T-helper 1 cell treated with Interleukin-12 subunit alpha and Interleukin-12 subunit beta and Interleukin-4 antibody, amounts not matched to agents 30 ng/mL and 1 ng/mL, for 36 hours (primary cell): ENCODE measurements around the gene HOXA7. TPM values are rescaled to one million over a fixed set of nuclear protein-coding genes. Genes with fewer than 3 reads are reported as not detected.

ENCODE experiments used
- intact Hi-C: fragments of 100-400 bp; cut with micrococcal nuclease; formaldehyde crosslinking; loops from one replicate; pipeline ENCODE4 v1.15.1; 2024
- total RNA-seq: library from RNA; stranded (reverse); gene quantifications from 2 replicates; pipeline ENCODE4 v1.2.3, GENCODE V29; 2022

The HOXA7 gene
- total RNA-seq, 1 donor from 2014 or later = not detected

GRCh38 chr7:27171637-27172314, 15.3 kb upstream of the HOXA7 start:
- intact Hi-C loops = loop anchor here (2.0 kb wide), 1 partner anchor 27 kb away; no protein-coding TSS in a partner anchor

DNA sequence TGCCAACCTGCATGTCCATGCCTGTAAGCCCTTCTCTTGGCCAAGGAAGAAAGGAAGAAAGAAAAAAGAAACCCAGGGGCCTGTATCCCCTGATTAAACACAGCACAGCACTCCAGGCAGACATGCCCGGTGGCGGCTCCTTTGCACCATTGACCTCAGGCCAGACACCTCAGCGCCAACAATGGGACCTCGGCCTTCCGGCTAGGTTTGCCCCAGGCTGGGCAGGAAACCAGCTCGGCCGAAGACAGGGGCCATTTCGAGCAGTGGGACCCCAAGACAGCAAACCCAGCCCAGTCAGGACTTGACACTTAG, 14.8 kb upstream of the HOXA7 start:
- intact Hi-C loops = no loop called here

GRCh38 chr7:27170426-27171324, 14.2 kb upstream of the HOXA7 start:
- intact Hi-C loops = no loop called here

DNA sequence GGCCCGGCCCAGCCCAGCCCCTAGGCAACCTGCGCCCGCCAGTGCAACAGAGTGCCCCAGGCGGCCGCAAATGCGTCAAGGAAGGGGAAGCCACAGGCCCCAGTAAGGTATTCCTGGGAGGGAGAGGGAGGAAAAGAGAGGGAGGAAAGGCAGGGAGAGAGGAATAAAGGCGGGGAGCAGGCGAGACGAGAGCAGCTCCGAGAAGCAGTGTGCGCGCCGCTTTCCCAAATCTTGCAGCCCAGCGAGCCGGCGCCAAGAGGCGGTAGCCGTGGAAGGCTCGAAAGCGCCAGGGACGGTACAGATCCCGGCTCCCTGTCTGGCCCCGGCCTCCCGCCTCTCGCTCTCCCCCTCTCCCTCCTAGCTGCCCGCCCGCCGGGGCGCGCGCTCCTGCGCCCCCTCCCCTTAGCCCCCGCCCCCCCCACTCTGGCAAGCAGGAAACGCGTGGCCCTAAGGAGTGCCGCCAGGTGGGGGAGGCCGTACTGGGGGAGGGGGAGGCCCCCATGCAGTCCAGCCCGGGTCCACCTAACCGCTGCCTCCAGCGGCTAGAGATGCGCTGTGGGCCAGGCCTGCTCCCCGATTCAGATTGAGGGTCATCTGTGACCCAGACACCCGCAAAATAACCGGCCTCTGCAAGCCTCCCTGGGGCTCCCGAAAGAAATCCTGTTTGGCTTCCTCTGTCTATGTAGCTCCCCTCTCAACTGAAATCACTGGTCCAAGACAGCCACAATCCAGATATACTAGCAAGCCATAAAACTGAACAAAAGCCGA, 13.4 kb upstream of the HOXA7 start:
- intact Hi-C loops = loop anchor here (2.0 kb wide), 1 partner anchor 15 kb away; the partner anchor contains the start of gene HOXA11

GRCh38 chr7:27168265-27168947, 11.9 kb upstream of the HOXA7 start:
- intact Hi-C loops = loop anchor here (2.0 kb wide), 1 partner anchor 16 kb away; the partner anchor contains the start of gene HOXA11

GRCh38 chr7:27167916-27168264, 11.4 kb upstream of the HOXA7 start:
- intact Hi-C loops = loop anchor here (2.0 kb wide), 2 partner anchors 17 to 77 kb away; partner anchors contain the start of gene HOXA11

- intact Hi-C loops = loop anchor here (2.0 kb wide), 1 partner anchor 78 kb away; no protein-coding TSS in a partner anchor
These were observed 10.3 kb upstream of the HOXA7 start for GRCh38 chr7:27166531-27167505.

- intact Hi-C loops = loop anchor here (2.0 kb wide), 1 partner anchor 79 kb away; no protein-coding TSS in a partner anchor
These were observed 9.6 kb upstream of the HOXA7 start for GRCh38 chr7:27165996-27166530.

DNA sequence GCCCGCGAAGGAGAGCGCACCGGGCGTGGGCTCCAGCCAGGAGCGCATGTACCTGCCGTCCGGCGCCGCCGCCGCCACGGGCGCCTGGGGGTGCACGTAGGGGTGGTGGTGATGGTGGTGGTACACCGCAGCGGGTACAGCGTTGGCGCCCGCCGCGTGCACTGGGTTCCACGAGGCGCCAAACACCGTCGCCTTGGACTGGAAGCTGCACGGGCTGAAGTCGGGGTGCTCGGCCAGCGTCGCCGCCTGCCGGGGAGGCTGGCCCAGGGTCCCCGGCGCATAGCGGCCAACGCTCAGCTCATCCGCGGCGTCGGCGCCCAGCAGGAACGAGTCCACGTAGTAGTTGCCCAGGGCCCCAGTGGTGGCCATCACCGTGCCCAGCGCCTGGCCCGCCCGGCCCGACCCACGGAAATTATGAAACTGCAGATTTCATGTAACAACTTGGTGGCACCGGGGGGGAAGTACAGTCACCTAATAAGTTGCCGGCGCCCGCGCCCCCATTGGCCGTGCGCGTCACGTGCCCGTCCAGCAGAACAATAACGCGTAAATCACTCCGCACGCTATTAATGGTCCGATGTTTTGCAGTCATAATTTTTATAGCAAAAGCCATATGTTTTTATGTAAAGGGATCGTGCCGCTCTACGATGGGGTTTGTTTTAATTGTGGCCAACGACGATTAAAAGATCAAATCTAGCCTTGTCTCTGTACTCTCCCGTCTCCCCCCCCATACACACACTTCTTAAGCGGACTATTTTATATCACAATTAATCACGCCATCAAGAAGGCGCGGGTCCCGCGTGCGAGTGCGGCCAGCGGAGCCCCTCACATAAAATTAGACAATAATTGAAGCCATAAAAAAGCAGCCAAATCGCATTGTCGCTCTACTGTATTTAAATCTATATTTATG, 8.9 kb upstream of the HOXA7 start, which contains the start of gene HOXA9:
HOXA9 (minus strand) TSS at position 449 of the 907 bp plus-strand sequence; CDS start at position 369, 80 bp downstream.
- intact Hi-C loops = no loop called here

DNA sequence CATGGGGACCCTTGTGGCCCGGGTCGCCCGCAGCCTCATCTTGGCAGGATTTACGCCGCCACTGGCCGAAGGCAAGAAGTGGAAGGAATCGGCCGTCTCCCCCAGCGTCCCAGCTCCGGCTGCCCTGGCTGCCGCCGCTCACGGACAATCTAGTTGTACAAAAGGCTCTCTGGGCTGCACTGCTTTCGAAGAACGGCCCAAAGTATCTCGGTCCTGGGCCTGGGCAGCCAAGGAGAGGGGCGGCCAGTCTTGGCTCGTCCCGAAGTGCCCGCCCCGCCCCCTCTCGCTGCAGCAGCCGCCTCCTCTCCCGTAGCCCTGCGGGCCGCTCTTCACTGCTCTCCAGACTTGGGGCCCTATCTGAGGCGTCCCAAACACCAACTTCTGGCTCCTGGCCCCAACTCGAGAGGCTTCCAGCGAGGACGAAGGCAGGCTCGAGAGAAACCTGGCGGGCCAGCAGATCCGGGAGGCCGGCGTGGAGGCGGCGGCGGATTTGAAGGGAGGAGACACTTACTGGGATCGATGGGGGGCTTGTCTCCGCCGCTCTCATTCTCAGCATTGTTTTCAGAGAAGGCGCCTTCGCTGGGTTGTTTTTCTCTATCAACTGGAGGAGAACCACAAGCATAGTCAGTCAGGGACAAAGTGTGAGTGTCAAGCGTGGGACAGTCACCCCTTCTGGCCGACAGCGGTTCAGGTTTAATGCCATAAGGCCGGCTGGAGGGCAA, 8.1 kb upstream of the HOXA7 start:
- intact Hi-C loops = loop anchor here (5.0 kb wide), 1 partner anchor 33 kb away; no protein-coding TSS in a partner anchor

DNA sequence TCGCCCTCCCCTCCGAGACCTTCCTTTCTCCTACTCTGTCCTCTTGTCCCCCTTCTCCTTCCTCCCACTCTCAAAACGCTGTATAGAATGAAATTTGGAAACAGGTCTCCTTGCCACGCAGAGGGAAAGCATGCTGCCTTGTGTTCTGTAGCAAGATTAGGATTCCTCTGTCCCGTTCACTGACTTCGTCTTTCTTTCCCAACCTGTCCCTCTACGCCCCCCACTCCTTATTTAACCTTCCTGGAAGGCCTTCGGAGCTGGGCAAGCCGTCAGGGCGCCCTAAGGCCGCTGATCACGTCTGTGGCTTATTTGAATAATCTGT, 7.5 kb upstream of the HOXA7 start:
- intact Hi-C loops = loop anchor here (5.0 kb wide), 1 partner anchor 33 kb away; no protein-coding TSS in a partner anchor

GRCh38 chr7:27163288-27164044, 7.0 kb upstream of the HOXA7 start:
- intact Hi-C loops = loop anchor here (5.0 kb wide), 1 partner anchor 34 kb away; no protein-coding TSS in a partner anchor

DNA sequence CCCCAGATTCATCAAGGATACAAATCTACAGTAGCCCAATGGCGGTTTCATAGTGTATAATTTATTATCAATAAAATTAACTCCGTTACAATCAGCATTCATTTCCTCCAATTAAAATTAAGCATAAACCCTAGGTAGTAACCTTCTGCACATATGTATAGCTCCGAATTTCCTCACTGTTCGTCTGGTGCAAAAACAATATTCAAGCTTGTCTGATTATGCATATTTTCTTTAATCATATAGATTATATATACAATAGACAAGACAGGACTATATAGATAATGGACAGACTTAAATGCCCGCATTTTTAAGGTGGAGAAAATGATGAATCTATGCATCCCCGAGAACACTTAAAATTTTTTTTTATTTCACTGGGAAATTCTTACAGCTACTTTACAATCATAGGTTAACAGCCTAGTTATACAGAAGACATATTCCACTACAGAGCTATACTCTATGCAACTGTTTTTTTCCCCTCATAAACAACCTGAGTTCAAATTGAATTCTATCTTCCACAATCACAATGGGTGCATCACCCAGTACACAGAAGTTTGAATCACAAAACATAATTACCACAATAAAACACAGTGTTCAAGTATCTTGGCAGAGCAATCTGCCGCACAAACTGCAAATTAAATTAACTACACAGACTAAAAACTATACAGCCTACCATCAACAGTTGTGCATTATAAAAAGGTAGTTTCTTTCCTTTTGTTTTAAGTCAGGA, 6.2 kb upstream of the HOXA7 start:
- intact Hi-C loops = loop anchor here (5.0 kb wide), 1 partner anchor 35 kb away; no protein-coding TSS in a partner anchor

DNA sequence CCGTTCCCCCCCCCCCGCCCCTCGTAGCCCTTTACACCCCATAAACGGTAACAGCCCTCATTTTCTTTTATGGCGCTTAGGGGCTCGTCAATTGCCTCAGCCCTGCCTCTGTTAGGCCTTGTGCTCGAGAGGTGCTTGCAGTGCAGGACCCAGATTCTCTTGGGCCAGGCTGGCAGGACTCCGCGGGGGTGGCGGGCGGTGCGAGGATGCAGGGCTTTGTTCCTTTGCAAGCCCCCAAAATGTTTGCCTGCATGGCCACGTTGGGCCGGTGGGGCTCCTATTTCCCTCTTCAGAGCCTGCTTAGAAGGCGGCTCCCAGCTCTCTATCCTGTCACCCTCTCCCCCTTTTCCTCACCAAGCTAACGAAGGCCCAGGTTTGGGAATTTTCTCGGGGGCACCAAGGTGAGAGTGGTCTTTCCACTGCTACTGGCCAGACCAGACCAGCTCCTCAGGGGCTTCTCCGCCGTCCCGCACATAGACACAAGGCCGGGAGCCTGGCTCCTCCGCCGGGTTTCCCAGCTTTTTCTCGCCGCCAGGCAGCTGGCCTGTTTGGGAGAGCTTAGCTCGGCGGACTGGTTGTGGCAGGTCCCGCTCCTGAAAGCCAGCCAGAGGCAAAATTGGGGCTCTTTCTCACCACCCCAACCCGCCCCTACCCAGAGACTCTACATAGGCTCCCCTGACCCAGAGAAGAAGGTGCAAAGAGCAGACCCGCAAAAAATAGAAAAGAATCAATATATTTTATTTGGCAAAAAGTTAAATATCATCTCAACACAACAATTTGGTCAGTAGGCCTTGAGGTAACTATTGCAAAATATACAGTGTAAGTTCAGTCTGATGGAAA, 5.5 kb upstream of the HOXA7 start:
- intact Hi-C loops = loop anchor here (1.0 to 5.0 kb wide), 9 partner anchors 11 to 1269 kb away; no protein-coding TSS in a partner anchor

GRCh38 chr7:27161214-27161720, 4.8 kb upstream of the HOXA7 start:
- intact Hi-C loops = loop anchor here (1.0 to 5.0 kb wide), 9 partner anchors 10 to 1268 kb away; no protein-coding TSS in a partner anchor
